ENCODE data around the gene EFNA1.
"Not testable (repeated sequence)": the region's sequence is repeated elsewhere in the genome, so short reads cannot be mapped to it uniquely, and the experiment has no call there.

Gene EFNA1

GRCh38 chr1:155167166-155168104, 39.8 kb downstream of the EFNA1 start:
- peak; percentile 81 for ATAC-seq (ENCODE audit: insufficient read depth, low read depth)
- peak overlapping the region; percentile 52 for H3K4me2 ChIP-seq (ENCODE audit: insufficient read depth, low read length)

DNA sequence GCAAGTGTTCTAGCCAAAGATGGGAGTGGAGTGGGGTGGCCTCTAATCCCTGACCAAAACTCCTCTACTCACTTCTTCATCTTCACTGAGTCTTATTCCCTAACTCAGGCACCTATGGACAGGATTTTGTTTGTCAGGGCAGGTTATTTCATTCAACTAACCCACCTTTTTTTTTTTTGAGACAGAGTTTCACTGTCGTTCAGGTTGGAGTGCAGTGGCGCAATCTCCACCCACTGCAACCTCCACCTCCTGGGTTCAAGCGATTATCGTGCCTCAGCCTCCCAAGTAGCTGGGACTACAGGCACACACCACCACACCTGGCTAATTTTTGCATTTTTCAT, 40.4 kb downstream of the EFNA1 start:
- H3K79me2 ChIP-seq (ENCODE audit: insufficient read depth, low read length), result peaks cover 18% of the 10 kb centered on the region
- H3K4me2 ChIP-seq (ENCODE audit: insufficient read depth, low read length), result peak overlapping the region; percentile 52
- peaks cover 32% of the 10 kb centered on the region for H3K4me1 ChIP-seq (ENCODE audit: insufficient read depth, low read length)
- DNase-seq; ATAC-seq (ENCODE audit: insufficient read depth, low read depth); H4K20me1 ChIP-seq (ENCODE audit: insufficient read depth, low read length); H3K4me3 ChIP-seq (ENCODE audit: low read depth in 1 of 2, low read length in 2 of 2); H3K27me3 ChIP-seq (ENCODE audit: insufficient read depth, low read length, poor library complexity); H2AFZ ChIP-seq (ENCODE audit: low read depth, low read length); H3K9me3 ChIP-seq (ENCODE audit: insufficient read depth, low read length, severe bottlenecking); H3K9ac ChIP-seq (ENCODE audit: low read depth, low read length); H3K27ac ChIP-seq (ENCODE audit: low read length): not testable (repeated sequence)
- H3K36me3 ChIP-seq (ENCODE audit: insufficient read depth, low read length), result peaks cover 23% of the 10 kb centered on the region

More at GRCh38 chr1:155167166-155168104, 39.8 kb downstream of the EFNA1 start:
- H3K27ac ChIP-seq (ENCODE audit: low read length), result no peak overlapping the region
- H4K20me1 ChIP-seq (ENCODE audit: insufficient read depth, low read length), result peaks cover 3% of the 10 kb centered on the region; the same call in 1 of the 2 replicates
- H3K9ac ChIP-seq (ENCODE audit: low read depth, low read length), result no peak overlapping the region
- H3K36me3 ChIP-seq (ENCODE audit: insufficient read depth, low read length), result peaks cover 23% of the 10 kb centered on the region
- H3K9me3 ChIP-seq (ENCODE audit: insufficient read depth, low read length, severe bottlenecking), result no peaks in the 10 kb centered on the region
- peaks cover 12% of the 10 kb centered on the region for H3K79me2 ChIP-seq (ENCODE audit: insufficient read depth, low read length)
- TF ChIP-seq CTCF (IDR thresholded peaks at IDR 0.05; ENCODE audit: borderline replicate concordance, extremely low read depth, low read length, poor library complexity, severe bottlenecking), result peak; percentile 95
- TF ChIP-seq EZH2 (IDR thresholded peaks at IDR 0.05; ENCODE audit: borderline replicate concordance, low read depth, low read length, severe bottlenecking), result no peak
- peak; percentile 78 for DNase-seq
- peaks cover 29% of the 10 kb centered on the region for H3K4me1 ChIP-seq (ENCODE audit: insufficient read depth, low read length)
- H3K27me3 ChIP-seq (ENCODE audit: insufficient read depth, low read length, poor library complexity), result no peaks in the 10 kb centered on the region
- H2AFZ ChIP-seq (ENCODE audit: low read depth, low read length), result peak overlapping the region; percentile 40; the same call in 1 of the 2 replicates
- peak overlapping the region in 1 of 2 experiments; percentile 23; a peak in 1 of 4 replicates for H3K4me3 ChIP-seq (ENCODE audit: low read depth in 1 of 2, low read length in 2 of 2)

GRCh38 chr1:155168456-155169210, 41.0 kb downstream of the EFNA1 start:
- Histone ChIP-seq H3K27me3 (ENCODE audit: insufficient read depth, low read length, poor library complexity) (no peaks in the 10 kb centered on the region), H4K20me1 (ENCODE audit: insufficient read depth, low read length) (peaks cover 3% of the 10 kb centered on the region; the same call in 1 of the 2 replicates), H3K4me2 (ENCODE audit: insufficient read depth, low read length) (no peak overlapping the region), H3K9me3 (ENCODE audit: insufficient read depth, low read length, severe bottlenecking) (no peaks in the 10 kb centered on the region), H3K36me3 (ENCODE audit: insufficient read depth, low read length) (peaks cover 23% of the 10 kb centered on the region), H3K4me3 (ENCODE audit: low read depth in 1 of 2, low read length in 2 of 2) (no peak overlapping the region), H3K27ac (ENCODE audit: low read length) (no peak overlapping the region), H3K79me2 (ENCODE audit: insufficient read depth, low read length) (peaks cover 19% of the 10 kb centered on the region), H2AFZ (ENCODE audit: low read depth, low read length) (no peak overlapping the region), H3K9ac (ENCODE audit: low read depth, low read length) (no peak overlapping the region), H3K4me1 (ENCODE audit: insufficient read depth, low read length) (peaks cover 36% of the 10 kb centered on the region)
- DNase-seq, result no peak
- ATAC-seq (ENCODE audit: insufficient read depth, low read depth), result no peak
- no peak for TF ChIP-seq CTCF (IDR thresholded peaks at IDR 0.05; ENCODE audit: borderline replicate concordance, extremely low read depth, low read length, poor library complexity, severe bottlenecking)
- no peak for TF ChIP-seq EZH2 (IDR thresholded peaks at IDR 0.05; ENCODE audit: borderline replicate concordance, low read depth, low read length, severe bottlenecking)

DNA sequence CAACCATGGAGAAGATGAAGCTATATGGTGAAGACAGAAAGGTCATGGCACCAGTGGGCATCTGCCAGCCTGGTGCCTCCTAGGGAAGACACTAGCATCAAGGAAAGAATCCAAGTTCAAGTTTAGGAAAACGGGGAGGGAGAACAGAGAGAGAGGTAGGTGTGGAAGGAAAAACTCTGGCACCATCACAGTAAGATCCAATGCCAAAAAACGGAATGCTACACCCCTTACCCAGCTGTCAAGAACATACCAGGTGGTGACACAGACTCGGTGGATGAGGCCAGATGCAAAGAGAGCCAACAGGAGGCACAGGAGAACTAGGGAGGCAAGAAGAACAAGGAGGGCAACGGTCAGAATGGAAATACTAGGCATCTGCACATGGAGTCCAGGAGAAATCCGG, 41.9 kb downstream of the EFNA1 start:
- peaks cover 23% of the 10 kb centered on the region for H3K36me3 ChIP-seq (ENCODE audit: insufficient read depth, low read length)
- DNase-seq (no peak), ATAC-seq (ENCODE audit: insufficient read depth, low read depth) (no peak)
- no peak overlapping the region for H3K27ac ChIP-seq (ENCODE audit: low read length)
- no peaks in the 10 kb centered on the region for H3K9me3 ChIP-seq (ENCODE audit: insufficient read depth, low read length, severe bottlenecking)
- no peak for TF ChIP-seq EZH2 (IDR thresholded peaks at IDR 0.05; ENCODE audit: borderline replicate concordance, low read depth, low read length, severe bottlenecking)
- TF ChIP-seq CTCF (IDR thresholded peaks at IDR 0.05; ENCODE audit: borderline replicate concordance, extremely low read depth, low read length, poor library complexity, severe bottlenecking), result no peak
- H3K4me1 ChIP-seq (ENCODE audit: insufficient read depth, low read length), result peaks cover 45% of the 10 kb centered on the region
- H3K4me2 ChIP-seq (ENCODE audit: insufficient read depth, low read length), result no peak overlapping the region
- no peak overlapping the region for H3K9ac ChIP-seq (ENCODE audit: low read depth, low read length)
- peaks cover 19% of the 10 kb centered on the region for H3K79me2 ChIP-seq (ENCODE audit: insufficient read depth, low read length)
- peaks cover 3% of the 10 kb centered on the region; the same call in 1 of the 2 replicates for H4K20me1 ChIP-seq (ENCODE audit: insufficient read depth, low read length)
- no peaks in the 10 kb centered on the region for H3K27me3 ChIP-seq (ENCODE audit: insufficient read depth, low read length, poor library complexity)
- H3K4me3 ChIP-seq (ENCODE audit: low read depth in 1 of 2, low read length in 2 of 2), result no peak overlapping the region
- H2AFZ ChIP-seq (ENCODE audit: low read depth, low read length), result no peak overlapping the region

All from DND-41 (cell line).